Breast epithelium (tissue), 3 donors: ENCODE results near the gene BCAS3.

Experiments
- CTCF ChIP-seq, 3 donors: fragments of 450-650 bp; IDR thresholded peaks; one replicate each; pipeline ENCODE4 v1.5.1; 2016 to 2017; ENCODE audit warnings: antibody characterized with exemption in 3 of 3, mild to moderate bottlenecking in 3 of 3, moderate library complexity in 3 of 3
- POLR2A ChIP-seq: fragments of 450-650 bp; IDR thresholded peaks from one replicate; pipeline ENCODE4 v1.6.1; 2016; ENCODE audit warnings: antibody characterized with exemption, mild to moderate bottlenecking, moderate library complexity

DNA sequence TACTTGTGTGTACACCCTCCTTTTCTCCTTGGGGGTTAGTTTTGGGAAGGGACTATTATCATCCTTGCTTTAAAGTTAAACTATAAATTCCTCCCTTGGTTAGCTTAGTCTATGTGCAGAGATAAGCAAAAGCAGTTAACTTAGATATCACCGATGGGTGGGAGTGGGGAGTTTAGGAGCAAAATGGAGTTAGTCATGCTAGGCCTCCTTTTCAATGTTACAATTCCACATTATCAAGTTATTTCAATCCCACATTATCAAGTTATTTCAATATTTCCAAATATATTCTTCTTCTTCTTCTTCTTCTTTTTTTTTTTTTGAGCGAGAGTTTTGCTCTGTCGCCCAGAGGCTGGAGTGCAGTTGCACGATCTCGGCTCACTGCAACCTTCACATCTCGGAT lies 1.7 kb upstream of the BCAS3 start:
- no peak for TF ChIP-seq CTCF (IDR thresholded peaks at IDR 0.05)
- no peak for TF ChIP-seq POLR2A
